ENCODE results near the gene JOSD2. TPM values are rescaled to one million over a fixed set of nuclear protein-coding genes. Genes with fewer than 3 reads are reported as not detected.
A peak's percentile ranks its signal among the peaks of the same experiment; 100 is the strongest.

Gene JOSD2
- total RNA-seq, 4 donors from 2014 or later: 10.8 to 169 (median 36.6) TPM

DNA sequence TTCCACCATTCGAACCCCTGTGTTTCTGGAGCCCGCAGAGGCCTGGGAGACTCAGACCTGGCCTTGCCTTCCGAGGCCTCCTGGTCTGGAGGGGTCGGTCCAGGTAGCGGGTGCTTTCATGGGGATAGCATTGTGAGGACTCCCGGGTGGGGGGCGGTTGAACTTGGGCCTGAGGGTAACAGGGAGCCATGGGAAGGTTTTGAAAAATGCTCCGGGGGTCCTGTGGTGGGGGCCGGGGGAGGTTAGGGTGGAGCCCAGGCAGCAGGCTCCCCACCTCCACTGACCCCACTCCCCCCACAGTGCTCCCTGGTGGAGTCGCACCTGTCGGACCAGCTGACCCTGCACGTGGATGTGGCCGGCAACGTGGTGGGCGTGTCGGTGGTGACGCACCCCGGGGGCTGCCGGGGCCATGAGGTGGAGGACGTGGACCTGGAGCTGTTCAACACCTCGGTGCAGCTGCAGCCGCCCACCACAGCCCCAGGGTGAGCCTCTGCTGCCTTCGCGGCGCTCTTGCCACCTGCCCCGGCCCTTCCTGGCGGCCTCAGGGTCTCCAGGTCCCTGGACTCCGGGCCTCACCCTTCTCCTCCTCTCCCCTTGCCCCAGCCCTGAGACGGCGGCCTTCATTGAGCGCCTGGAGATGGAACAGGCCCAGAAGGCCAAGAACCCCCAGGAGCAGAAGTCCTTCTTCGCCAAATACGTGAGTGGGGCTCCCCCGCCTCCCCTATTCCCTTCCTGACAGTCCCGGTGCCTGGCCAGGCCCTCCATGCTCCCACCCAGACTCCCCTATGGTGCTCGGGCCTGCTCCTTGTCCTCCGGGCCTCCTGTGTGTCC is 30.5 kb downstream of the JOSD2 start:
- Histone ChIP-seq H3K4me3 (no peak overlapping the region), H3K9me3 (no peaks in the 10 kb centered on the region), H3K27me3 (no peaks in the 10 kb centered on the region), H3K36me3 (peaks cover 0 to 37% (median 15%) of the 10 kb centered on the region in 4 donors), H3K27ac (no peak overlapping the region), H3K4me1 (peaks cover 6 to 16% (median 10%) of the 10 kb centered on the region in 4 donors)
- in situ Hi-C loops (cut with MboI; ENCODE audit: low pct_ligation_motif_present in 1 of 4, low pct_unique_long_range_greater_than_20kb in 1 of 4, low sequenced_read_pairs in 3 of 4) (no loop called here), intact Hi-C loops (cut with DNase I; ENCODE audit: low total_unique reads) (no loop called here)
- TF ChIP-seq, protein P1, sequence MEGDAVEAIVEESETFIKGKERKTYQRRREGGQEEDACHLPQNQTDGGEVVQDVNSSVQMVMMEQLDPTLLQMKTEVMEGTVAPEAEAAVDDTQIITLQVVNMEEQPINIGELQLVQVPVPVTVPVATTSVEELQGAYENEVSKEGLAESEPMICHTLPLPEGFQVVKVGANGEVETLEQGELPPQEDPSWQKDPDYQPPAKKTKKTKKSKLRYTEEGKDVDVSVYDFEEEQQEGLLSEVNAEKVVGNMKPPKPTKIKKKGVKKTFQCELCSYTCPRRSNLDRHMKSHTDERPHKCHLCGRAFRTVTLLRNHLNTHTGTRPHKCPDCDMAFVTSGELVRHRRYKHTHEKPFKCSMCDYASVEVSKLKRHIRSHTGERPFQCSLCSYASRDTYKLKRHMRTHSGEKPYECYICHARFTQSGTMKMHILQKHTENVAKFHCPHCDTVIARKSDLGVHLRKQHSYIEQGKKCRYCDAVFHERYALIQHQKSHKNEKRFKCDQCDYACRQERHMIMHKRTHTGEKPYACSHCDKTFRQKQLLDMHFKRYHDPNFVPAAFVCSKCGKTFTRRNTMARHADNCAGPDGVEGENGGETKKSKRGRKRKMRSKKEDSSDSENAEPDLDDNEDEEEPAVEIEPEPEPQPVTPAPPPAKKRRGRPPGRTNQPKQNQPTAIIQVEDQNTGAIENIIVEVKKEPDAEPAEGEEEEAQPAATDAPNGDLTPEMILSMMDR (IDR thresholded peaks at IDR 0.05): no peak
- TF ChIP-seq EP300 (IDR thresholded peaks at IDR 0.05; ENCODE audit: low read depth) (no peak), POLR2AphosphoS5 (IDR thresholded peaks at IDR 0.05) (no peak), POLR2A (IDR thresholded peaks at IDR 0.05) (no peak)
- DNase-seq: no peak
- 92% methylated on average over 37 of the region's 37 CpGs; no CpG with 5 or more reads in 1 of the 2 donors for WGBS, 2 donors (ENCODE audit: low coverage in 1 of 2)

DNA sequence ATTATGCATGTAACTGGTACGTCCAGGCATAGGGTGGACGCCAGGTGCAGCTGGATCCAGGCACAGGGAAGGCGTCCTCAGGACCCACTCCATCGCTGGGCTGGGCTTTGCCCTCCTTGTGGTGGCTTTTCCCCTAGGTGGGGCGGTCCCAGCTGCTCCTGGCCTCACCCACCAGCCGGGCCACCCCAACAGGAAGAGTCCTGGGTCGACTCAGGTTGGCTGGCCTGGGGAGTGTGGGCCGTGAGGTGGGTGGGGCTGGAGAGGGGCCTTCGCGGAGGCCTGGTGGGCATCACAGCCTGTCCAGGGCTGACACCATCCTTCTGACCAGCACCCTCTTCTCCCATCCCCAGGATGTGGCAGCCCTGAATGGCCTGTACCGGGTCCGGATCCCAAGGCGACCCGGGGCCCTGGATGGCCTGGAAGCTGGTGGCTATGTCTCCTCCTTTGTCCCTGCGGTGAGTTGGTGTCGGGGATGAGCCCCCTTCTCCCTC is 31.2 kb downstream of the JOSD2 start:
- in situ Hi-C loops (cut with MboI; ENCODE audit: low pct_ligation_motif_present in 1 of 4, low pct_unique_long_range_greater_than_20kb in 1 of 4, low sequenced_read_pairs in 3 of 4): no loop called here
- intact Hi-C loops (cut with DNase I; ENCODE audit: low total_unique reads): loop anchor here (5.0 kb wide), 1 partner anchor 1933 kb away; no protein-coding TSS in a partner anchor

DNA sequence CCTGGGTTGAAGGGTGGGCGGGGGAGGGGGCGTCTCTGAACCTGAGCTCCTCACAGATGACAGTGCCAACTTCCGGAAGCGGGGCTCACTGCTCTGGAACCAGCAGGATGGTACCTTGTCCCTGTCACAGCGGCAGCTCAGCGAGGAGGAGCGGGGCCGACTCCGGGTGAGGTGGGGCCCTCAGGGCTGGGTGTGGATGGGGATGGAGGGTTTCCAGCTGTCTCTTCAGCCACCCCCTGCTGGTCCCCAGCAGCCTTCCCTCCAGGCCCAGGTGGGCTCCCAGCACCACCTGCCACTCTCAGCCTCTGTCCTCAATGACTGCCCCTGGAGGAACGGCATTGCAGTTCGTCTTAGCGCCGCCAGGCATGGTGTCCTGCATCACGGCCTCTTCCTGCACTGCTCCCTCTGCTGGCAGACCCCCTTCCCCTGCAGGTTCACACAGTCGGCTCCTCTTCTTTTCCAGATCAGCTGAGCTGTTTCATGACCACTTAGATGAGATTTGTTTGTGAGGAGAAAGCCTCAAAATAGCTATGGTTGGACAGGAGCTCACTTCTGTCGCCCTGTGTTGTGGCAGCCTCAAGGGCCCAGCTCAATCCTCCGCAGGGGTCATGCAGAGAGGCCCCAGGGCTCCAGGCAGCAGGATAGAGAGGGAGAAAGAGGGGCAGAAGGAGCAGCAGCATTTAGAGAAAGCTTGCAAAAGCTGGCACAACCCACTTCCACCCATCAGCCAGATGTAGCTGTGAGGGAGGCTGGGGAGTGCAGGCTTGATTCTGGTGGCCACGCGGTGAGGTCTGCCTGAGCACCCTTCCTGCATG is 31.9 kb downstream of the JOSD2 start:
- H3K4me1 ChIP-seq: peaks cover 6 to 16% (median 10%) of the 10 kb centered on the region in 4 donors
- TF ChIP-seq, protein P1 (IDR thresholded peaks at IDR 0.05): peak in 2 of 5 experiments; percentile 11 to 20
- TF ChIP-seq POLR2AphosphoS5 (IDR thresholded peaks at IDR 0.05): no peak
- no peak for TF ChIP-seq EP300 (IDR thresholded peaks at IDR 0.05; ENCODE audit: low read depth)
- no peak for DNase-seq
- H3K36me3 ChIP-seq: peaks cover 0 to 37% (median 15%) of the 10 kb centered on the region in 4 donors
- in situ Hi-C loops (cut with MboI; ENCODE audit: low pct_ligation_motif_present in 1 of 4, low pct_unique_long_range_greater_than_20kb in 1 of 4, low sequenced_read_pairs in 3 of 4) (no loop called here), intact Hi-C loops (cut with DNase I; ENCODE audit: low total_unique reads) (loop anchor here (5.0 kb wide), 1 partner anchor 1932 kb away; no protein-coding TSS in a partner anchor)
- WGBS, 2 donors (ENCODE audit: low coverage in 1 of 2): 88 to 100% methylated on average over 2 to 19 of the region's 19 CpGs
- no peak overlapping the region for H3K4me3 ChIP-seq
- no peaks in the 10 kb centered on the region for H3K9me3 ChIP-seq
- H3K27me3 ChIP-seq: no peaks in the 10 kb centered on the region
- H3K27ac ChIP-seq: no peak overlapping the region

More for the DNA sequence above, 31.2 kb downstream of the JOSD2 start:
- Histone ChIP-seq H3K9me3 (no peaks in the 10 kb centered on the region), H3K36me3 (peaks cover 0 to 37% (median 15%) of the 10 kb centered on the region in 4 donors), H3K27ac (no peak overlapping the region), H3K27me3 (no peaks in the 10 kb centered on the region), H3K4me3 (no peak overlapping the region), H3K4me1 (peaks cover 6 to 16% (median 10%) of the 10 kb centered on the region in 4 donors)
- DNase-seq: no peak
- WGBS, 2 donors (ENCODE audit: low coverage in 1 of 2): 99% methylated on average over 15 of the region's 16 CpGs; no CpG with 5 or more reads in 1 of the 2 donors
- no peak for TF ChIP-seq POLR2A (IDR thresholded peaks at IDR 0.05)
- no peak for TF ChIP-seq POLR2AphosphoS5 (IDR thresholded peaks at IDR 0.05)
- TF ChIP-seq, protein P1 (IDR thresholded peaks at IDR 0.05): no peak
- no peak for TF ChIP-seq EP300 (IDR thresholded peaks at IDR 0.05; ENCODE audit: low read depth)

Measured in transverse colon (tissue), 4 donors.